ENCODE measurements around the gene FOXD2.

Gene FOXD2

DNA sequence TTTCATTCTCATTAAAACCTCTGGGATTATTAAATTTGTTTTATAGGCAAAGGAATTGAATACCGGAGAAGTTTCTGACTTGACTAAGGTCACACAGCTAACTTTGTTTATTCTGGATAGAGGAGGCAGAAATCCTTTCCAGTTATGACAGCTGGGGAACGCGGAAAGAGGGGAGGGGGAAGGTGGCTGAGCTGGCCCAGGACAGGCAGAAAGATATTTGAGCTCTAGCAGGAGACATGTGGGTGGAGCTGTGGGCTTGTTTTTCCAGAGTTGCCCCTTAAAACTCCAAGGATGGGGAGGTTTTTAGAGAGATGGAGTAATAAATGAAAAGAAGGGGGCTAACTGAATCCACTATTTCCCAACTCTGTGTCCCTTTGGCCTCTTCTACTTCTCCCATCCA lies 27.8 kb downstream of the FOXD2 start:
- DNase-seq (ENCODE audit: low read depth in 2 of 2) = no peak

DNA sequence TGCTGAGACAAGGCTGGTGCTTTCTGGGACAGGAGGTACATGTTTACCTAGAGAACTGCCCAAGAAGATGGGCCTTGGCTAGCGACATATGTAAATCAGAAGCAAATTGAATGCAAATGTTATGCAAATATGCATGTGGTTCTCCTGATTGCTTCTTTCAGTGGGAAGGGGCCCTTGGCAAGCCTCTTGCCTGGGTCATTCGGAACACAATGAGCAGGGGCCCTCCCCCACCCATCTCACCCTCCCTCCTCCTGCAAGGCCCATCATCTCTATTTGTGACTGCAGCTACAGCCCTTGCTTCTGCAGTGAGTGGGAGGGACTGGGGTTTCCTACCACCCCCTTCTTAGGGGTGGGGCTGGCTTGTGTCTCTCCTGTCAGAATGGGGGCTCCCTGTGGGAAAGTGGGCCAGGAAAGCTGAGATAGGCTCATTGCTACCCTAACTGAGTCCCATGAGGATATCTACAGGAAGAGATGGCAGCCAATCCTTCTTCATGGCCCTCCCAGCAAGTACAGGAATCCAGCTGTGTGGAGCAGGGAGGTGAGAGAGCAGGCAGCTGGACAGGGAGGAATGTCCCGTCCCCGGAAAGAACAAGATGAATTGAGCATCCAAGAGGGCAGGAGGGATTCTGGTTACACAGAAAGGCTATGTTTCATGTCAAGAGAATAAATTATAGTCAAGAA lies 31.0 kb downstream of the FOXD2 start:
- DNase-seq (ENCODE audit: low read depth in 2 of 2) = no peak

DNA sequence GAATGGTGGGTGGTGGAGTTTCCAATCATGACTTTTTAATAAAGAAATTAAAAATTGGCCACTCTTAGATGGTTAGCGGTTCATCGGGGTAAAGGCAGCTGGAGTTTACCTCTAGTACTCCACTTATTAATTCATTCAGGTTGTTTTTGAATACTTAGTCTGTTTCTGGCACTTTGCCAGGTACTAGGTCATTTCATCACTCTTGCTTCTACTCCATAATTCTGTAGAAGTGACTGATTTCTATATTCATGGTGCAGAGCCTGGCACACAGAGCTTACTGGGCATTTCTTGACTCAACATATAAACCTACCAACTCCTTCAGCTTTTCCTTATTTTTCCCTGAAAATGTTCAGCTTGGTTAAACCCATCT lies 31.5 kb downstream of the FOXD2 start:
- DNase-seq (ENCODE audit: low read depth in 2 of 2) = no peak

DNA sequence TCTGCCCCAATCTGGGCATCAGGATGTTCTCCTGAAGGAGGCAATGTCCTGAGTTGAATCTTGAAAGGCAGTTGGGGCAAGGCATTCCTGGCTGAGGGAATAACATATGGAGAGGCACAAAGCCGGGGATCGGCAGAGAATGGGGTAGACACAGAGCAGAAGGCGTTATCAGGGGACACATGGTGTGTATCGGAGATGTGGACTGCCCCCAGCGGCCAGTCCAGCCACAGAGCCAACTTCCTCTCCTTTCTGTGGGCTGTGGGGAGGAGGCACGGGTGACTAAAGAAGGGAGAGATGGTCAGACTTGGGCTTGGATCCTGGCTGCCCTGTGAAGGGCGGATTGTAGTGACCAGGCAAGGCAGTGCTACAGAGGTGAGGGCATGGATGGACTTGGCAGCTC lies 32.1 kb downstream of the FOXD2 start:
- no peak for DNase-seq (ENCODE audit: low read depth in 2 of 2)

DNA sequence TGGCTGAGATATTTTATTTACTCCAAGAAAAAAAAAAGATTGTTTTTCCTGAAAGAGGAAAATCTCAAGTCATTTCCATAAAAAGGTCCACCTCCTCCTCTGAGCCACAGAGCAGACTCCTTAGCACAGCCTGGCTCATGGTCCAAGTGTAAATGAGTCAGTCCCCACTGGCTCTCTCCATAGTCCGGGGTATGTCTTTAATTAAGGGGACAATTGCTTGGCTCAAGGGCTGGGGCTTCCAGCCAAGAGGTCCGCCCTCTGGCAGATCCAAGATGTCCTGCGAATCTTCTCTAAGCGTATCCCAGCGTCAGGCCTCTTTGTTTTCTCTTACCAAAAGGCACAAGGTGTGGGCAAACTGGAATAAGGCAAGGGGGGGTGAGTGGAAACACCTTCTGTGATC lies 33.3 kb downstream of the FOXD2 start:
- no peak for DNase-seq (ENCODE audit: low read depth in 2 of 2)

DNA sequence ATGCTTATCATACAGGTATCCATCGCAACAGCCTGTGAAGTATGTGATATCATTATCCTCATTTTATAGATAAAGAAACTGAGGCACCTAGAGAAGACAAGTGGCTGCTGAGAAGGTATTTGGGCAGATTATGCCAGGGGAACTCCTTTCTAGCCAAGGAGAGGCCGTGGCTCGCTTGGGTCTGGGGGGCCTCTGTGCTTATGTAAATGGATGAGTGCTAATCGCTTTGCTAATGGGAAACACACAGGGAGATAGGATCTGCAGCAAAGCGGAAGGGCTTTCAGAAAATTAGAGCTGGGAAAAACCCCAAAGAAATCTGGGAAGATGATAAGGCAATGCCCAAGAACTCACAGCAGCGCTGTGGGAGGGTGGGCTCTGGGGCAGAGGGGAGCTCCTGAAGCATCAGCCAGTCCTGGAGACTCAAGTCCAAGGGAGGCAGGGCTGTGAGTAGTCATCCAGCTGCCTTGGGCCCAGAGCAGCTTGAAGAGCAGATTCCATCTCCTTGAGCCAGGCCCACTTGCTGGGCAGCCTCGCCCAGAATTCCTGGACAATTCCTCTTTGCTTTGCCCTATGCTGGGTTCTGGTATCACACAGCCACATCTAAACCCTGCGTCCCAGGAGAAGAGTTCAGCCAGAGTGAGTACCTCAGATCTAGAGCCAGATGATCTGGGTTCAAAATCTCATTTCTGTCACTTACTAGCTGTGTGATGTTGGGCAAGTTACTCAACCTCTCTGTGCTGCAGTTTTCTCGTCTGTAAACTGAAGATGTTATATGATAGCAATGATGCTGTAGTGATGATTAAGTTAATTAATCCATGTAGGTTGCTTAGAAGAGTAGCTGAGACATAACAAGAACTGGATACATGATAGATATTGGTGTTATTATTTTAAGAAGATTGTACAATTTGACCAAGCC lies 36.7 kb downstream of the FOXD2 start:
- no peak for DNase-seq (ENCODE audit: low read depth in 2 of 2)

DNA sequence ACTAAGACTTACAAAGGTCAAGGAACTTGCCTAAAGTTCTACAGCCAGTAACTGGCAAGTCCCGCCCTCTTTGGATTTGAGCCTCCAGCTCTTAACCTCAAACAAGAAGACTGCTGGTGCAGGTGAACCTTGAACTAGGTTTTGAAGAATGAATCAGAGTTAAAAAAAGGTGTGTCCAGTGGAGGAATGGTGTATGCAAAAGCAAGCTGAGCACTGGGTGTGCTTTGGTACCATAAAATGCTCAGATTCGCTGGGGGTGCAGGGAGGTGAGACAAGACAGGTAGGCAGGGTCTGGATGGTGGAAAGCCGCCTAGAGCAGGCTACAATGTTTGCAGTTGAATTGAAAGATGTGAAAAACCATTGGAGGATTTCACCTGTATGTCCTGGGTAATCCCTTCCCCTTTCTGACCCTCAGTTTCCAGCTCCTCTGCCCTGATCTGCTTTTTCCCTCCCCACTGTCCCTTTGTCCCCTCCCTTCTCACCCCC lies 39.8 kb downstream of the FOXD2 start:
- DNase-seq (ENCODE audit: low read depth in 2 of 2) = no peak

DNA sequence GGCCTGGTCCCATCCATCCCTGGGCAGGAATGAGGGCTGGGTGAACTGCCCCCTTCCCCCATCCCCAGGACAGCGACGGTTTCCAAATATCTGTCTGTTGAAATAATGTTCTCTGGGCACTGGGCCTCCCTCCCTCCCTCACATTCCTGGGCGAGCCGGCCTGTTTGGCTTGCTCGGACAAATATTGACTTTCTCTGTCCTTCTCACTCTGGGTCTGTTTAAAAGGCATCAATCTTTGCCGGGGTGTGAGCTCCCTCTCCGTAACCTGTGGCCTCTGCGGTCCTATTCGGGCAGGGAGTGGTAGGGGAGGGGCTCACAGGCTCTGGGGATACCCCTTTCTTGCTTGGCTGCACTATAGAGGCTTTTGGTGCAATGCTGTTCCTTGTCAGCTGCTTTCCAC lies 40.2 kb downstream of the FOXD2 start:
- no peak for DNase-seq (ENCODE audit: low read depth in 2 of 2)

DNA sequence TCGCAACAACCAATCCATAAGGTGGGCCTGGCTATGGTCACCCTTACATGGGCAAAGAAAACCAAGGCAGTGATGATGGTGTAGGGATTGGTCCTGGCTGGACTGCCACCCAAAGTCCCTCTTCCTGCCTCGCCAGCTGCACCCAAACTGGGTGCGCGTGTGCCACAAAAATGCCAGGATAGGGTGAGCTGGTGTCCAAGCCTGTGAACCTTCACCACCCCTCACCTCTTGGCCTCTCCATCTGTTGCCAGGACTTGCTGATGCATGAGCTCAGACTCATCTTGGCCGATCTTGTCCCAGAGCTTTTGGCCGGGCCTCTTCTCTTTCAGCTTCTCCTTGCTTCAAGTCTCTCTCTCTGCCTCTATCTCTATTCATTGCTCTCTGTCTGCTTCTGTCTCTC lies 41.8 kb downstream of the FOXD2 start:
- no peak for DNase-seq (ENCODE audit: low read depth in 2 of 2)

DNA sequence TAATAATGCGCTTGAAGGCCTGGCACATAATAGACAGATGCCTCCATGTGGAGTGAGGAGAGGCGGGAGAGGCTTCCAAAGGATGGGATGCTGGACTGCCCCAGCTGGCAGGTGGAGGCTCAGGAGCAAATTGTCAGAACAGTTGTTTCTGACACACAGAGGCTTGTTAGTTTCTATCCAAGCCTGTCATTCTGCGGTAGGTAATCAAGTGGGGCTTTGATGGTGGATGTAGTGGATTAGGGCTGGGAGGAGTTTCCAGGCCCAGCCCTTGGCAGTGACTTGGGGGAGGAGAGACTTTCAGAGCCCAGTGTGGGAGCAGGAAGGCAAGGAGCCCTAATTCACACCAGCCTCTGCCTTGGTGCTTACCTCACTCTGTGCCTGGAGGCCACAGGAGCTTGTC lies 44.1 kb downstream of the FOXD2 start:
- DNase-seq (ENCODE audit: low read depth in 2 of 2) = no peak

DNA sequence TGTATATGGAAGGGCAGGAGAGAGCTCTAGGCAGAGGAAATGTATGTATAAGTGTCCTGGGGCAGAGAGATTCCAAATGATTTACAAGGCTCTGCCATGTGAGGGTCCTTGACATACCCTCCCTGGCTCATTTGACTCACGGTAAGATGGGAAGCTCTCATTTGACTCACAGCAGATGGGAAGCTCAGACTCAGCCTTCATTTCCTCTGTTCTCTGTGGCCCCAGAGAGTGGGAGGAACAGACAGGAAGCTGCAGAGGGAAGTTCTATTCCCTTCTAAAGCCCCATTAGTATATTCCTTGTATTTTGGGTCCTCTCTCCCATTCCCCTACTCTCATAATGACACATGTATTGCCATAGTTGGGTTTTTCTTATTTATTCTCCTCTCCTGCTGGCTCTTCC lies 44.9 kb downstream of the FOXD2 start:
- no peak for DNase-seq (ENCODE audit: low read depth in 2 of 2)

DNA sequence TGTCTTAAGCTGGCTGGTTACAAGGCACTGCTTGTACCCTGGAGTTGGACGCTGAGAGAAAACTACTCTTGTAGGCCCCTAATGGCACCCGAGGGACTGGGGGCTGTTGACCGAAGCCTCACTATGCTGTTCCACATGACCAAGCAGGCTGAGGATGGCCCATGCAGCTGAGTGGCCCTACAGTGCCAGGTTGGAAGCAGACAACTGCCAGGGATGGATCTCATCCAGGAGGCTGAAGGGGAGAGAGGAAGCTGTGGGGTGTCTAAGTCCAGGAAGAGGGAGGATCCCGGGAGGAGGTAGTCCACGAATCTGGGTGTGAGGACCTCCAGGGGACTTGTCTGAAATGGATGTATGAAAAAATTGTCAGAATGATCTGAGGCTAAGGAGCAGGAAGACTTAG lies 45.8 kb downstream of the FOXD2 start:
- no peak for DNase-seq (ENCODE audit: low read depth in 2 of 2)

DNA sequence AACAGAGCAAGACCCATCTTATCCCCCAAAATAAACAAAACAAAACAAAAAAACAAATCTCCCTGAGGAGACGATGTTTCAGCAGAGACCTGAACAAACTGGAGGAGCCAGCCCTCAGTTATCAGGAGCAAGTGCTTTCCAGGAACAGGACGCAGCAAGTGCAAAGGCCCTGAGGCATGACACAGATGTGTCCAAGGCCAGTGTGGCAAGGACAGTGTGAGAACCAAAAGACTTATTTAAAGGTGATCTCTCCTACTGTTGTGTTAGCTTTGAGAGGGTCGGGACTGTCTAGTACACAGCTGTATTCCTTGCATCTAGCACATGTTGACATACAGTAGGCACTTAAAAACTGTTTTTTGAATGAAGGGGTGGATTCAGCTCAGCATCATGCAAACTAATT lies 48.0 kb downstream of the FOXD2 start:
- no peak for DNase-seq (ENCODE audit: low read depth in 2 of 2)

DNA sequence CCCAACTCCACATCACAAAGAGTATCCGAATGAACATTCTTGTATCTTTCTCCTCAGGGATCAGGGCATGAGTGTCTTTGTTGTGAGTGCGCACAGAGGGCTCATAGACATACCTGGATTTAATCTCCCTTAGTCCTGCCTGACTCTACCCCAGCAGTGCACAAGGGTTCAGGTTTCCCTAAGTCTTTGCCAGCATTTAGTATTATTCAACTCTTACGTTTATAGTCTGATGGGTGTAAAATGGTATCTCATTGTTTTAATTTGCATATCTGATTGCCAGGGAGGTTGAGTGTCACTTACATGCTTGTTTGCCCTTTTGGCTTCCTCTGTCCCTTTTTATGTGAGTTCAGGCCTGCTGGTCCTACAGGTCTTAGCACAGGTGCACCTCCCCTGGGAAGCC lies 49.5 kb downstream of the FOXD2 start:
- DNase-seq (ENCODE audit: low read depth in 2 of 2) = no peak

DNA sequence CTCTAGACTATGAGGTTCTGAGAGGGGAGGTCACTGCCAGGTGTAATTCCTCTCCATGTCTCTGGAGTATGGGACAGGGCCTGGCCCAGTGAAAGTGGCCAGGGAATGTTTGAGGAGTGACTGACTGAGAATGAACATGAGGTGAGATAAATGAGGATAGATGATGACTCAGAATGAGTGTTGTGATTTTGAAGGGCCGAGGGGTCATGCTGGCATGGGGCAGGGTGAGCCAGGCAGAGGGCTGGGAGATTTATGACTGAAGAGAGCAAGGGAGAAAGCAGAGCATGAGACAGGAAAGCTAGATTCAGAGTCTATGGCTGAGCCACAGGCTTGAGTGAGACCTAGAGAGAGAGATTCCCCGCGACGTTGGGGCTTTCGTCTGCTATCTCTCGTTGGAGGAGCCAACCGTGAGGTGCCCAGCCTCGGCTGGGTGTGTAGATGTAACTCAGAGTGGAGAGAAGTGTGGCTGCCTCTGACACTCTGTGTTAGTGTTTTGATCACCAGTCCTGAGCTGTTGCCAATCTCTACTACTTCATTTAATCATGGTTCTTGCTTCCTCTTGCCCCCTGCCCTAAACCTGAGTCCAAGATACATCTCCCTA lies 50.1 kb downstream of the FOXD2 start:
- DNase-seq (ENCODE audit: low read depth in 2 of 2) = no peak
